GM12872 (cell line): ENCODE measurements around the gene TNRC6C.

ENCODE experiments used
- CTCF ChIP-seq: IDR thresholded peaks from 3 replicates; pipeline ENCODE4 v1.5.1; 2011; ENCODE audit warnings: low read depth, mild to moderate bottlenecking, low read length, moderate library complexity; ENCODE audit not compliant: insufficient read depth

Gene TNRC6C

GRCh38 chr17:78125976-78126894 is 167.7 kb downstream of the TNRC6C start:
- no peak for TF ChIP-seq CTCF

- TF ChIP-seq CTCF = no peak
Observed at GRCh38 chr17:78126895-78127238, 168.4 kb downstream of the TNRC6C start.

- TF ChIP-seq CTCF = no peak
Observed at GRCh38 chr17:78127239-78127887, 168.9 kb downstream of the TNRC6C start.

GRCh38 chr17:78127888-78128550 is 169.5 kb downstream of the TNRC6C start:
- no peak for TF ChIP-seq CTCF

- TF ChIP-seq CTCF = no peak
Observed at GRCh38 chr17:78128551-78129350, 170.2 kb downstream of the TNRC6C start, which contains the start of gene TMC6. TSS of gene TMC6 (minus strand) at chr17:78128755. CDS start at chr17:78126832, 1,923 bp downstream.

GRCh38 chr17:78129351-78130089 is 171.0 kb downstream of the TNRC6C start:
- TF ChIP-seq CTCF = no peak
